ENCODE measurements around the gene HSD17B13.
A peak's percentile ranks its signal among the peaks of the same experiment; 100 is the strongest.

HSD17B13 gene

GRCh38 chr4:87270144-87270543, 52.5 kb downstream of the HSD17B13 start:
- H3K4me3 ChIP-seq (ENCODE audit: control insufficient read depth, low read depth, low read length), result no peak overlapping the region
- DNase-seq (ENCODE audit: low read depth), result peak; percentile 16
- TF ChIP-seq, protein P1, sequence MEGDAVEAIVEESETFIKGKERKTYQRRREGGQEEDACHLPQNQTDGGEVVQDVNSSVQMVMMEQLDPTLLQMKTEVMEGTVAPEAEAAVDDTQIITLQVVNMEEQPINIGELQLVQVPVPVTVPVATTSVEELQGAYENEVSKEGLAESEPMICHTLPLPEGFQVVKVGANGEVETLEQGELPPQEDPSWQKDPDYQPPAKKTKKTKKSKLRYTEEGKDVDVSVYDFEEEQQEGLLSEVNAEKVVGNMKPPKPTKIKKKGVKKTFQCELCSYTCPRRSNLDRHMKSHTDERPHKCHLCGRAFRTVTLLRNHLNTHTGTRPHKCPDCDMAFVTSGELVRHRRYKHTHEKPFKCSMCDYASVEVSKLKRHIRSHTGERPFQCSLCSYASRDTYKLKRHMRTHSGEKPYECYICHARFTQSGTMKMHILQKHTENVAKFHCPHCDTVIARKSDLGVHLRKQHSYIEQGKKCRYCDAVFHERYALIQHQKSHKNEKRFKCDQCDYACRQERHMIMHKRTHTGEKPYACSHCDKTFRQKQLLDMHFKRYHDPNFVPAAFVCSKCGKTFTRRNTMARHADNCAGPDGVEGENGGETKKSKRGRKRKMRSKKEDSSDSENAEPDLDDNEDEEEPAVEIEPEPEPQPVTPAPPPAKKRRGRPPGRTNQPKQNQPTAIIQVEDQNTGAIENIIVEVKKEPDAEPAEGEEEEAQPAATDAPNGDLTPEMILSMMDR (IDR thresholded peaks at IDR 0.05; ENCODE audit: control insufficient read depth, insufficient read depth, low read depth, low read length, missing control alignments), result peak; percentile 67

- TF ChIP-seq, protein P1 (IDR thresholded peaks at IDR 0.05; ENCODE audit: control insufficient read depth, insufficient read depth, low read depth, low read length, missing control alignments), result no peak
- DNase-seq (ENCODE audit: low read depth), result no peak
- no peak overlapping the region for H3K4me3 ChIP-seq (ENCODE audit: control insufficient read depth, low read depth, low read length)
Observed at GRCh38 chr4:87268411-87268810, 54.3 kb downstream of the HSD17B13 start.

GRCh38 chr4:87266986-87267385, 55.7 kb downstream of the HSD17B13 start:
- TF ChIP-seq, protein P1 (IDR thresholded peaks at IDR 0.05; ENCODE audit: control insufficient read depth, insufficient read depth, low read depth, low read length, missing control alignments), result no peak
- no peak overlapping the region for H3K4me3 ChIP-seq (ENCODE audit: control insufficient read depth, low read depth, low read length)
- DNase-seq (ENCODE audit: low read depth), result no peak

- TF ChIP-seq, protein P1 (IDR thresholded peaks at IDR 0.05; ENCODE audit: control insufficient read depth, insufficient read depth, low read depth, low read length, missing control alignments), result no peak
- DNase-seq (ENCODE audit: low read depth), result no peak
- H3K4me3 ChIP-seq (ENCODE audit: control insufficient read depth, low read depth, low read length), result no peak overlapping the region
Observed at GRCh38 chr4:87262886-87263285, 59.8 kb downstream of the HSD17B13 start.

DNA sequence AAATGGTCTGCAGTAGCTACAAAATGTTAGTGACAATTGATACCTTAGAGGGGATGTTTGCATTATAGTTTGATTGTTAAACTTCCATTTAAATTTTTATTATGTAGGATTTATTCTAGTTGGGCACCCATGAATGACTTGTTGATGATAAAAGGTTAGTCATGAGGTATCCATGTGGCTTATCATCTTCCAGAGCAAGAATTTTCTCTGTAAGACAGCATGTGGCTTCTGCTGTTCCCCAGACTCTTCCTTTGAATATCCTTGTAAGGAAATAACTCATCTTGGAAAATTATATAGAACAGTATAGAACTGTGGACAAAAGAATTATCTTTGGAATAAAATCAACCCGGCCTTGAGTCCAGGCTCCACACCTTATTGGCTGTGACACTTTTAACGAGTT, 62.2 kb downstream of the HSD17B13 start:
- DNase-seq (ENCODE audit: low read depth), result no peak
- no peak overlapping the region for H3K4me3 ChIP-seq (ENCODE audit: control insufficient read depth, low read depth, low read length)
- TF ChIP-seq, protein P1 (IDR thresholded peaks at IDR 0.05; ENCODE audit: control insufficient read depth, insufficient read depth, low read depth, low read length, missing control alignments), result no peak

GRCh38 chr4:87258677-87259076, 64.0 kb downstream of the HSD17B13 start:
- H3K4me3 ChIP-seq (ENCODE audit: control insufficient read depth, low read depth, low read length), result no peak overlapping the region
- TF ChIP-seq, protein P1 (IDR thresholded peaks at IDR 0.05; ENCODE audit: control insufficient read depth, insufficient read depth, low read depth, low read length, missing control alignments), result no peak
- no peak for DNase-seq (ENCODE audit: low read depth)

DNA sequence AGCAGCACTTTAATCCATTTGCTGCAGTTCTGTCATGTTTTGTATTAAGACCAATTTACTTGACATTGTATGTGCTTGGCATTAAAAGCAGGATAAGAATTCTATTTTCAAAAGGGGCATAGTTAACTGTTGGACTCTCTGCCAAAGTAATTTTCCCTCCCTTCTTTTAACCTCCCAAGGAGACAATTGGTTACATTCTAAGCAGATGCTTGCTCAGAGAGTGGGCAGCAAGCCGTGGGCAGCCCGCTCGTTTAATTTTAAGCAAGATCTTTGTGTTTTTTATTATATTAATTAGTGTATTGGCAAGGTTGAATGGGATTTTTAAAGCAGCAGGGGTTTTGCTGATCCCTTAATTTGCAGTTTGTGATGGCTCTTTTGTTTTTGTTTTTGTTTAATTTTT, 65.2 kb downstream of the HSD17B13 start:
- no peak overlapping the region for H3K4me3 ChIP-seq (ENCODE audit: control insufficient read depth, low read depth, low read length)
- TF ChIP-seq, protein P1 (IDR thresholded peaks at IDR 0.05; ENCODE audit: control insufficient read depth, insufficient read depth, low read depth, low read length, missing control alignments), result no peak
- DNase-seq (ENCODE audit: low read depth), result no peak

Data from AG09309 (cell line).